GM06990 (cell line): ENCODE results near the gene METTL6.

Source experiments
- DNase-seq: peaks from one replicate; pipeline ENCODE4 v3.0.0-alpha.2; 2011; ENCODE audit not compliant: insufficient read length; ENCODE audit errors: extremely low read depth
- H3K27me3 ChIP-seq: replicated peaks from 2 replicates; pipeline ENCODE4 v1.6.0; 2011; ENCODE audit warnings: low read length; ENCODE audit not compliant: control insufficient read depth, insufficient read depth
- H3K36me3 ChIP-seq: 2 replicates; pipeline ENCODE4 v1.5.1; 2011; ENCODE audit warnings: low read length; ENCODE audit not compliant: control insufficient read depth, insufficient read depth
- H3K4me3 ChIP-seq: replicated peaks from 2 replicates; pipeline ENCODE4 v1.5.1; 2011; ENCODE audit warnings: low read depth, mild to moderate bottlenecking, control low read depth, low read length
- CTCF ChIP-seq: IDR thresholded peaks from 2 replicates; pipeline ENCODE4 v1.5.1; 2011; ENCODE audit warnings: low read length, control low read depth, mild to moderate bottlenecking, inconsistent platforms; ENCODE audit not compliant: insufficient read depth, poor library complexity, severe bottlenecking

The METTL6 gene

GRCh38 chr3:15456321-15456720 lies 29.0 kb upstream of the METTL6 start:
- no peaks in the 10 kb centered on the region for H3K27me3 ChIP-seq
- H3K4me3 ChIP-seq: no peak overlapping the region
- no peak for TF ChIP-seq CTCF
- no peak for DNase-seq
- H3K36me3 ChIP-seq: no peaks in the 10 kb centered on the region

- no peak for DNase-seq
- H3K36me3 ChIP-seq: no peaks in the 10 kb centered on the region
- no peak for TF ChIP-seq CTCF
- no peaks in the 10 kb centered on the region for H3K27me3 ChIP-seq
- H3K4me3 ChIP-seq: no peak overlapping the region
Measured at GRCh38 chr3:15455756-15456155, 28.4 kb upstream of the METTL6 start.

GRCh38 chr3:15454965-15455364 lies 27.6 kb upstream of the METTL6 start:
- no peaks in the 10 kb centered on the region for H3K27me3 ChIP-seq
- H3K4me3 ChIP-seq: no peak overlapping the region
- no peaks in the 10 kb centered on the region for H3K36me3 ChIP-seq
- TF ChIP-seq CTCF: no peak
- no peak for DNase-seq

- no peak for TF ChIP-seq CTCF
- DNase-seq: no peak
- no peak overlapping the region for H3K4me3 ChIP-seq
Measured at GRCh38 chr3:15453991-15454625, 26.8 kb upstream of the METTL6 start.

GRCh38 chr3:15453501-15453900 lies 26.2 kb upstream of the METTL6 start:
- no peak overlapping the region for H3K4me3 ChIP-seq
- TF ChIP-seq CTCF: no peak
- H3K27me3 ChIP-seq: no peaks in the 10 kb centered on the region
- no peak for DNase-seq
- H3K36me3 ChIP-seq: no peaks in the 10 kb centered on the region

More at GRCh38 chr3:15453991-15454625, 26.8 kb upstream of the METTL6 start:
- H3K27me3 ChIP-seq: no peaks in the 10 kb centered on the region
- H3K36me3 ChIP-seq: no peaks in the 10 kb centered on the region

GRCh38 chr3:15452961-15453360 lies 25.6 kb upstream of the METTL6 start:
- Histone ChIP-seq H3K4me3 (no peak overlapping the region), H3K27me3 (no peaks in the 10 kb centered on the region), H3K36me3 (no peaks in the 10 kb centered on the region)
- DNase-seq: no peak
- no peak for TF ChIP-seq CTCF
